NCI-H526 (cell line): ENCODE data around the gene DFFB.

ENCODE experiments used
- DNase-seq, 2 experiments: peaks; one replicate each; lab custom pipeline; 2025; lab: John Stamatoyannopoulos, UW

The DFFB gene

DNA sequence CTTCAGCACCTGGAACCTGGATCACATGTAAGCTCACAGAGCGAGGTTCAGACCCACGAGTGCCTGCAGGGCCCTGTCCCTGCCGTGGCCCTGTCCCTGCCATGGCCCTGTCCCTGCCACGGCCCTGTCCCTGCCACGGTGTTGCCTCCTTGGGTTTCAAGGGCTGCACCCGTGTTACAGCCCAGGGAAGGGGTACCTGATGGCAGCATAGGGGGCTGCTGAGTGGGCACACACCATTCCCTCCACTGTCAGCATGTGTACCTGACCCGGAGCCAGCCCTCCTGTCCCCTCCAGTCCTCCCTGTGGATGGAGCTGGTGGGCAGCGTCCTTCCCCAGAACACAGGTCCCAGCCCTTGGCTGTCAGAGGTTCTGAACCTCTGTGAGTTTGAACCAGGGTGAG, 15.3 kb downstream of the DFFB start:
- no peak for DNase-seq

DNA sequence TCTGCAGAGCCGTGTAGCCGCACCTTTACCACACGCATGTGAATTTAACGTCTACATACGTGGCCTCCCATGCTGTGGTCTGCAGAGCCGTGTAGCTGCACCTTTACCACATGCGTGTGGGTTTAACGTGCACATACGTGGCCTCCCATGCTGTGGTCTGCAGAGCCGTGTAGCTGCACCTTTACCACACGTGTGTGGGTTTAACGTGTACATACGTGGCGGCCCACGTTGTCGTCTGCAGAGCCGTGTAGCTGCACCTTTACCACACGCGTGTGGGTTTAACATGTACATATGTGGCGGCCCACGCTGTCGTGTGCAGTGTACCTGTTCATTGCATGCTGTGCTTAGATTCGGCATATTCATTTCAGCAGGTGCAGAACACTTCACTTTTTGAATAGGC, 17.5 kb downstream of the DFFB start:
- DNase-seq = no peak

DNA sequence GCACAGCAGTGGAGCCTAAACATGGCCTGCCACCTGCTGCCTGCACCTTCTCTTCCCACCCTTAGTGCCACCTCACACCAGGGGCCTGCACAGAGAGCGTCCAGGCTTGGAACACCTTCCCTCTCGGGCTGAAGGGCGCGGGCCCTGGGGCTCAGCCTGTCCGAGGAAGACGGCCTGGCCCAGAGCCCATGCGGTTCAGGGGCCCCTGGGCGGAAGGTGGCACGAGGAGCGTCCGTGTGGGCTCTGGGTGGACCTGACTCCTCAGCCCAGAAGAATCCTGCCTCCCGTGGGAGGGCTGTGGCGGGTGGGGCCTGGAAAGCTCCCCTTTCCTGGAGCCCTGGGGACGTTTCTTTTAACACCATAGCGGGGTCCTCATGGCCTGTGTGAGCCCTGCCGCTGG, 19.4 kb downstream of the DFFB start:
- DNase-seq = no peak

DNA sequence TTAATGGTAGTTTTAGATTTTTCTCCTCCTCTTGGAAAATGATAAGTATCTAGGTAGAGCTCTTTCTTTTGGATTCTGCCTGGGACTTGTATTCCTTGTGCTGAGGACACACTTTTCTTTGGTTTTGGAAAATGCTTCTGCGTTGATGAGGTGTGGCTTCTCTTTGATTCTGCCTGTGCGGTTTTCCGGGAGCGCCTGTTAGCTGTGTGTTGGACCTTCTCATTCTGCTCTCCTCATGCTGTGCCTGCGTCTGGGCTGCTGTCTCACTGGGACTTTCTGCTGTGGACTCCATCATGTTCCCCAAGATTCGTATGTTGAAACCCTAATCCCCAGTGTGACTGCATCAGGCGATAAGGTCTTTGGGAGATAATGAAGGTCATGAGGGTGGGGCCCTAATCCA, 21.8 kb downstream of the DFFB start:
- no peak for DNase-seq

DNA sequence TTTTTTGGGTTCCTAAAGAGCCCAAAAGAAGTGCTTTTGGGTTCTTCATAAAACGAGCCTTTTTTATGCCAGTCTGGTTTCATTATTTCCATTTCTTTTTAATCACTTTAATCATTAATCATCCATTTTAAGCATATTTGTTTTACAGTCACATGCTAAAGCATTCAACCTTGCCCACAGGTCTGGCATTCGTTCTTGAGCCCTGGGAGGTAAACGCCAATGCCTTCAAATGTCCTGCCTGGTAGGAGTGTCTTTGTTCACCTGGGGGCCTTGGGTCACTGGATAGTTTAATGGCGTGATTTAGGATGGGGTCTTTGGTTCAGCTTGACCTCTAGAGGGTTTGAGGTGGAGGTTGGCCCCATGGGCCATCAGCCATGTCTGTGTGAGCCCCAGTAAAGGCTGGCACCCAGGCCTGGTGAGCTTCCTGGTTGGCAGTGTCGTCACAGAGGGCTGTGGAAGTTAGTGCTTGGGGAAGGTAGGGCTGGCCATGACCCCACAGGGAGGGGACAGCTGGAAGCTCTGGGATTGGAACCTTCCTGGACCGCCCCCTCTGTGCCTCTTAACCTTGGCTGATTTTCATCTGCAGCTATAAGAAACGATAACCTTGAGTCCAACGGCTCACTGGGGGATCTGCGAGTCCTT, 22.6 kb downstream of the DFFB start:
- DNase-seq = no peak

DNA sequence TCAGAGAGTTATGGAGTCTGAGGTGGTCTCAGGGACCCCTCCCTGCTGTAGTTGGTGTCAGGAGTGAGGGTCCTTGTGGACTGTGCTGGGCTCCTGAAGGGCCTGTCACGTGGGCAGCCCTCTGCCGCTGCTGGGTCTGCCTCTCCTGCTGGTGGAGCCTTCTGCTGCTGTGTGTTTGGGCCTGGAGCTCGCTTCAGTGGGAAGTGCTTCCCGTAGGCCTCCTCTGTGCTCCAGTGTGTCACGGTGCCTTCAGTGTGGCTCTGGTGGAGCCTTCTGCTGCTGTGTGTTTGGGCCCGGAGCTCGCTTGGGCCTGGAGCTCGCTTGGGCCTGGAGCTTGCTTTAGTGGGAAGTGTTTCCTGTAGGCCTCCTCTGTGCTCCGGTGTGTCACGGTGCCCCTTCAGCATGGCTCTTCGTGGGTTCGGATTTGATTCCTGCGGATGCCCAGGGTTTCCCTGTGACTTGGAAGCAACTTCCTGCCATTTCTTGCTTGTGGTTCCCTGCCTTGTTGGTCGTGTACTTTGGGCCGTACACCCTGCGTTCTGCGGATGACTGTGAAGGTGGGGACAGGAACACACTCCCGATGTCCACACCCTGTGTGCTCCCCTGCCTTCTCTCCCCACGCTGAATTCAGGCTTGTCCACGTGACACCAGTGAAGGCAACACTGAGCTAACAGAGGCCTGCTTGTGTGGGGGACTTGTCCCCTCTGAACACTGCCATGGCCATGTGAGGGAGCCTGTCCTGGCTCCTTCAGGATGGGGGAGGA, 23.3 kb downstream of the DFFB start:
- no peak for DNase-seq

DNA sequence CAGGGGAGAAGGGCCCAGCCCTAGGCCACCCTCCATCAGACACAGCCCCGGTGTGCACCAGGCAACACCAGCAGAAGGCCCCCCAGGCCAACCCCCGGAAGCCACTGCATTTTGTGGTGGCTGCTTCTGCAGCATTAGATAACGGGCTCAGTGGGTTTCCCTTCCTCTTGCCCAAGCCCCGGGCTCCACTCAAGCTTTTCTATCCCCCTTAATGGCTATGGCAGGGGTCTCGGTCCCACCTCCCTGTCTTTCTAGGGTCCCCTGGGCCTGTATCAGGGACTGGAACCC, 23.9 kb downstream of the DFFB start:
- DNase-seq = no peak

DNA sequence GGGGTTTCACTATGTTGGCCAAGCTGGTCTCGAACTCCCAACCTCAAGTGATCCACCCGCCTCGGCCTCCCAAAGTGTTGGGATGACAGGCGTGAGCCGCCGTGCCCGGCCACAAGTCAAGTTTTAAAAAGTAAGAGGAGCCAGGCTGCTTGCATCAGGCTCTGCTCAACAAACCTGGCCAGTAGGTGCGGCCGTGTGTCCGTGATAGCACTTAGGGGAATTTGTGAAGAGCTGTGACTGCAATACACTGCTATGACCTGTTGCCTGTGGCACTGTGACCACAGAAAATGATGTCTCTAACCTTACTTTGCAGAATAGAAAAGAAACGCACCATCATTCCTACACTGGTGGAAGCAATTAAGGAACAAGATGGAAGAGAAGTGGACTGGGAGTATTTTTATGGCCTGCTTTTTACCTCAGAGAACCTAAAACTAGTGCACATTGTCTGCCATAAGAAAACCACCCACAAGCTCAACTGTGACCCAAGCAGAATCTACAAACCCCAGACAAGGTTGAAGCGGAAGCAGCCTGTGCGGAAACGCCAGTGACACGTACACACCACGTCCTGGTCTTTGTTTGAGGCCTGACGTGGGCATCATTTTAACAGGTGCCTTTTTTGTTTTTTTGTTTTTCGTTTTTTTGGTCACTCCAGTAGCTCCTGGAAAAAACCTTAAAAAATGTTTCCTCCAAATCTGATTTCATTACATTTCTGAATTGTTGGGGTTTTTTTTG, 26.1 kb downstream of the DFFB start:
- no peak for DNase-seq

DNA sequence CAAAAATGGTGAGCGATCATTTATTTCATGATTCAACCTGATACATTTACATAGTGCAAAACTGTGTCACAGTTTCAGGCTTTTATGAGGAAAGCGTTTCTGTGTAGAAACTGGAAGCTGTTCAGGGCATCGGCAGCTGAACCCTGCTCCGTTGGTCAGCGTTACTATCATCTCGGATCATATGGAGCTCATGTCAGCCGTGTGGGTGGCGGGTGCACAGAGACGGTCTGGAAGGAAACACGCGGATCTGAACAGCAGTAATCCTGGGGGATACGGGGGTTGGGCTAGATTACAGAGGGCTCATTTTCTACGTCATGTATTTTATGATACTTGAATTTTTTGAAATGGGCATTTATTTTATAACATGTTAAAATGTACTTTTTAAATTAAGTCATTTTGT, 27.7 kb downstream of the DFFB start:
- DNase-seq = no peak

DNA sequence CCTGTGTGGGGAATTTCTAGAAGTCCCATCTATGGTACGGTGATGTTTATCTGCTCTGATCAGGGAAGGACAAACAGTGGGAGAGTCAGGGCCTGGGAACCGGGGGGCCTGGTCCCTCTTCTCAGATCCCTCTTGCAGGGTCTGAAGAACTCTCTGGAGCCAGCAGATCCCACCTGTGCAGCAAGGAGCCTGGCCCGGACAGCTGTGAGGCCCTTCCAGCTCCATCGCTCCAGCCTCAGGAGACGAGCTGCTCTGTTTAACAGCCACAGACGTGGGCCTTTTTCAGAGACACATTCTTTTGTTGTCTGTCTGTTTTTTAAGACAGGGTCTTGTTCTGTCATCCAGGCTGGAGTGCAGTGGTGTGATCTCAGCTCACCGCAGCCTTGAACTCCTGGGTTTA, 28.3 kb downstream of the DFFB start:
- DNase-seq = no peak

DNA sequence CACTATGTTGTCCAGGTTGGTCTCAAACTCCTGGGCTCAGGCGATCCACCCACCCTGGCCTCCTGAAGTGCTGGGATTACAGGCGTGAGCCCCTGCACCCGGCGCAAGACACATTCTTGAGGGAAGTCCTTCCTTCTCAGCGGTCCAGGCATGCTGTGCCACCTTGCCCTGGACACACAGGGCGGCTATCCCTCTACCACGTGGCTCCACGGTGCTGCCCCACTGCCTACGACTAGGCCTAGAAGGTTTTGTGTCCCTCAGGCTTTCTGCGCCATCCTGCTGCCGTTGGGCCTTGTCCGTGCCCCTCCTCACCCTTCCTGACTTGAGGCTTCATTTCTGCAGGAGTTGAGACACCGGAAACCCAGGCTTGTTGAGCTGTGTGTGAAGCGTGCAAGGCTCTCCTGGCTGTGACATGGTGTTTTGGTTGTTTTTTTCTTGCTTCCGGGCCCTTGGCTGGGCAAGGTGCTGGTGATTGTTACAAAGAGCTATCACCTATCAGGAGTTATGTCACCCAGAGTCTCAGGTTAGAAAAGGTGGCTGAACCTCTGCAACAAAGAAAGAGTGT, 28.9 kb downstream of the DFFB start:
- DNase-seq = no peak

DNA sequence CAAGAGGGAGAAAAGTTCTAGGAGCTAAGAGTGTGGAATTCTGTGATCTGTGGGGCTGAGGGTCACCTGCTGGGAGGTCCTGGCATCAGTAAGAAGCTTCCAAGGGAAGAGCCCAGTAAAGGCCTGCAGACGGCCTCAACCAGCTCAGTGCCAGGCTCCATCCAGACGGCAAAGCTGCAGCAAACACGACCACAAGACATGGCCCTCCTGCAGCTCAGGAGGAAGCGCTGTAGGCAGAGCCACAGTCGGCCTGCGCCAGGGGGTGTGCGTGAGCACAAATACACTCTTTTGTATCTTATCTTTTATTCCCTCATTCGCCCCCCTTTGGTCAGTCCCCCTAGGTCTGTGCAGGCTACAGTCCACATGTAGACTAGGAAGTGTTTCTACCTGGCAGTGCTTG, 29.4 kb downstream of the DFFB start:
- DNase-seq = no peak

DNA sequence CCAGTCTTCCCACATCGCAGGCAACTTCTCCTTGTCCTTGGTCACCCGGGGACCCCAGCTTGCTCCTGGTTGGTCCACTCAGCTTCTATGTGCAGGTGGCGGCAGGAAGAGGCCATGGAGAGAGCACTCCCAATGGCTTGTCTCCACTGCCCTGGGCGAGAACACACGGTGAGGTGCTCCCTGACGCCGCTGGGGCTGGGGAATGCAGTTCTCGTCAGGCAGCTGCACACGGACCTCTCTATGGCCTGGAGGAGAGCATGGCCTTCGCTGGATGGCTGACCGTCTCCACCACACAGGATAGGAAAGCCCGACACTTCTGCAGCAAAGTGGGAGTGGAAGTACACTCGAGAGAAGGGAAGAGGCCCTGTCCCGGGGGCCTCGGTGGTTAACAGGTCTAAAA, 31.0 kb downstream of the DFFB start:
- no peak for DNase-seq

DNA sequence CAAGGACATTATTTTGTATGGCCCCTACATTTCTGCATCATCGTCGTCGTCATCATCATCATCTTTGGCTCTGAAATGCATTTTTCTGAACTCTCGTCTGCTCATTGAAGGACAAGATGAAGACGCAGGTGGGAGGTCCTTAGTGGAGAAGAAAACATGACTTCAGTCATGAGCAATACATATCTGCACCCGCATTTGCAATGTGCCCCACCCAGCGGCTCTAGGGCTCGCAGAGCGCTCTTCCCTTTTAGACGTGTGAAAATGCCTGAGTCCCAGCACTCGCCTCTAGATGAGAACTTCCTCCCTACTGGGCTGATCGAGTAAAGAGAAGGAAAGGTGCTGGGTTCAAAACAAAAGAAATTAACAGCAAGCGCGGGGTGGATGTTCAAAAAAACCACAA, 32.7 kb downstream of the DFFB start:
- no peak for DNase-seq

DNA sequence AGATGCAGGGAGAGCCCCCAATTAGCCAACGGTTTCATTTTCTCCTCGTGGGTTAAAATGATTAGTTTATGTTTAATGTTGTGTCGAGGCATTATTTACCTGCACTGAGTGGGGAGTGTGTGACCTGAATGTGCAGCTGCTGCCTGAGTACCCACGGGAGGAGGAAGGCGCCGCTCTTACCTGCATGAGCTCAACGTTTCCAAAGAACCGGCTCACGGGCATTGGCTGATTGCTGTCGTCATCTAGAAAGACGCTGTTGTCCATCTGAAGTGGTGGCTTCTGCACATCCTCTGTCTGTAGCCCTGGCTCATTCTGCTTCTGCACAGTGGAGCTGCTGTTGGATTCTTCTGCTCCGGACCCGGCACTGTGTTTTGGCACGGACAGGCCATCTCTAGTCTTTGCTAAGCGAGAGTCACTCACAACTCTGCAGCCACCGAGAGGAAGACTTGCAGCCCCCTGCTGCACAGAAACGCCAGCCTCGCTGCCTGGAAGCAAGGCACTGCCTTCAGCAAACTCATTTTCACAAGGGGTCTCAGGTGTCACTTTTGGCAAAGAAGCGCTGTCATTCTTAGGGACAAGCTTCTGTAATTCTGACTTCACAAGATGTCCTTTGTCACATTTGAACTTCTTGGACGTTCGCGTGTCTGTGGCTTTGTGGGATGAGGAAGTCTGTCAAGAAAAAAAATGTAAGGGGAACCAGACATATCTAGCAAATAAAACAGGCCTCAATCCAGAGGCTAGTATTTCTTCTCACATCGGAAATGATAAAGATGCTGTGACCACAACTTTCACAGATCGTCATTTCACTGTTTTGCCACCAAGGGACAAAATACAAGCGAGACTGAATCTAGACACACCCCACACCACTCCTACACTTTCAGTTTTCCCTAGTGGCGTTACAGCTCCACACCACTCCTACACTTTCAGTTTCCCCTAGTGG, 33.4 kb downstream of the DFFB start:
- no peak for DNase-seq

DNA sequence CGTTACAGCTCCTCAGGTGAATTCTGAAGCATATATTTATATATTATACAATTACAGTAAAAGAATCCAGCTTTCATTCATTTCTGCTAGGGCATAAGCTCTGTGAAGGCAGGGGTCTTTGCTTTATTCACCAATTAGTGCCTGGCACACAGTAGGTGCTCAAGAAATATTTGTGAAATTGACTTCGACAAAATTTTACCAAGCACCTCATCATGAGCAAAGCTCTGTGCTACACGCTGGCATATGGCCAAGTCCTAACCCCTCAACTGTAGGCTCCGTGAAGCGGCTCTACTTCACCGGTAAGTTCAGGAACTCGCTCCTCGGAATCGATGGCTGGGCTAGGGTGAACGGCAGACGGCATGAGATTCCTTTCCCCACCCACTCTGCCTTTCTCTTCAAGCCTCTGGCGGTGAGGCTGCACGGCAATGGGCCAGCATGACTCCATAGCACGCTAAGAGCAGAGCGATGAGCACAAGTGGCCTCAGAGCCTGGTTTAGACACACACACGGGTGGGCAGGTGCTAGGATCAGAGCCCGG, 34.1 kb downstream of the DFFB start:
- DNase-seq = no peak

DNA sequence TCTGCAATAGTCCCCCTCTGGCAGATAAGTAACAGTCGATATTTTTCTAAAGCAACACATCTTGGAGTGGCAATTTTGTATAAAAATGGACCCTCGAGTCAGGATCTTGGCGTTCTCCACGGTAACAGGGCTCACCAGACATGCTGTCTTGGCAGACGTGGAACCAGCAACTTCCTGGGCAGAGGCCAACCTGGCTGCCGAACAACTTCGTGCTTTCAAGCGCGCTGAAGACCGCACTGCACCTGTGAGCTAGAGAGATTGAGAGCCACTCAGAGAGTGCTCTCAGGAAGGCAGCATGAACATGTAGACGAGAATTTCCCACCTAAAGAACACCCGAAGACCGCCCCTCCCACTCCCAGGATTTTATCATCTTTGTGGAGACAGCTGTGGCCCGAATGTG, 35.5 kb downstream of the DFFB start:
- no peak for DNase-seq

DNA sequence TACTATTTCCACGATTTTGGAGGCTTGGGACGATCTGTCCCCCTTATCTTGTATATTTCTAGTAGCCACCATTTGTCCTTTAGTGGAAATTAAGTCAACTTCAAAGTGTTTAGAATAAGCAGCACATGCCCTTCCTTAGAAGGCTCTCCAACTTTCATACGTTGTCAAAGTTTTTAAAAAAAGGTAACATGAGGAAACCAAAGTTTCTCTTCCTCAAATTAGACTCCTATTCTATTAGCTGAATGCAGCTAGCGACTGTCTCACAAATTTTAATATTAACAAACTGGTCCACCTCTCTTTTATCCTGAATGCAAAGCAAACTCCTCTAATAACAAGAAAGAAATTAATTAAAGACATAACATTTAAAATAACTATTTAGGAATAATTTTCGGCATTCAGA, 35.9 kb downstream of the DFFB start:
- no peak for DNase-seq

DNA sequence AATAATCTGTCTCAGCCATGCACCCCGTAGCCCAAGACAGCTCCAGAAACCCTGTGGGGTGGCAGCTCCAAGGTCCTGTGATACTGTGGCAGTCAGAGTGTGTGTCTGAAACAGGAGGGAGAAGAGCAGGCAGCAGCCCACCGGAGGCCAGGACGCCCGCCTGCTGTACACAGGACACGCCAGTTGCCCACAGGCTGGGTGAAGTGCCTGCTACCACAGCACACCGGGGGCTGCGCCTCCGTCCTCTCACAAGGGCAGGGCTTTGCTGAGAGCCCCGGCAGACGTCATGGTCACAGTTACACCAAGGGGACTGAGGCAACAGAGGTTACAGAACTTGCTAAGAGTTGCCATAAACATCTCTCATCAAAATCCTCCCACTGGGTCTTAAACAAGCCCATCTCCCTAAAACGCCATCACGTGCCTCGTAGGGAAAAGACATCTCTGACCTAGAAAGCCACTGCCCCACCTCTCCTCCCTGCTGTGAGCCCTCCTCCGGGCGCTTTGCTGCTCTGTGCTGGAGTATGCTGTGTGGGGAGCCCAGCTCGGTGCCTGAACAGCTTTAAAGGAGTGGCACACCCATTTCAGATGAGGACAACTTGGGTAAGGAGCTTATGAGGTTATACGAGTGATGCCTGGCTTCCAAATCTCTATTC, 37.5 kb downstream of the DFFB start:
- no peak for DNase-seq

DNA sequence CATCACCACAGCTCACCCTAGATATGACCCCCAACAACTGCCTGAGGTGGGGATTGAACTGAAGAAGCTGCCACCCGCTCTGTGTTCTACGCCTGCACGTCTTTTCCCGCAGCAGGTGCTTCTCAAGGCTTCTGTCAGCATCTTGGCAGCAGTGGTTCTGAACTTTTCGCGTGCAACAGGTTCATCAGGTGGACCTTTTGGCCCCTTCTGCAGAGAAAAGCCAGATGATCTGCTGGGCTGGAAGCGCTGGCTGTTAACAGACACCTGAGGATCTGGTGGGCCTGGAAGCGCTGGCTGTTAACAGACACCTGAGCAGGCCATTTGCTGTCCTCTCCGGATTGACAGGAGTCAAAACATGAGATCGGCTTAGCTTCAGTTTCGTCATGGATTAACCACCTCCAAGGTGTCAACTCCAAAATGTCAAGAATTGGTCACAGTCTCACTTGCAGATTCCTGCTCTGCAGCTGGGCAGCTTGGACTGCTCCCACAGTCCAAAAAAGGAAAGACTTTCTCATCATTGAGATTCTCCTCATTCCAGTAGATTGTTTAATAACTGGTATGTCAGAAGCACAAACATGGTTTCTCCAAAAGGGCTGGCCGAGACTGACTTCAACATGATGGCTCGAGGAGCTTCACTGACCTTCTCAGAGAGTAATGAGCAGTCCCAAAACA, 38.1 kb downstream of the DFFB start:
- no peak for DNase-seq

DNA sequence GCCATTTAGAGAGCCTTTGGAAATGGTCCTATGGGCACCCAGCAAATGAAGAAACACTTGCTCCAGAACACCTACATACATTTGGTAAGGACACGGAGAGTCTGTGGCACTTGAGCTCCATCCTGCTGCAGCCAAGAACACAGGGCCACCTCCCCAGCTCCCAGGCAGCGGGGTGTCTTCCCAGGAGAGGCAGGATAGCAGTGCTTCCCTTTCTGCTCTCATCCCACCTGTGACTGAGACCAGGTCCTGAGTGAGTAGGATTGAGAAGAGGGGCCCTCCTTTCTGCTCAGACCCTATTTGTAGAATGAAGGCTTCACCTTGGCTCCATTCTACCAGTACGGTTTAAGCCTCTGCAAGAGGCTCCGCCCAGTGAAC, 38.7 kb downstream of the DFFB start:
- DNase-seq = no peak
